HG02885 (cell line): ENCODE results near the gene FAM174C.

Source experiments
- ATAC-seq: cut with Tn5 transposase; IDR thresholded peaks from one replicate; pipeline ENCODE4 v1.9.1; 2021; ENCODE audit warnings: mild to moderate bottlenecking; ENCODE audit not compliant: unreplicated experiment, poor library complexity

The FAM174C gene

GRCh38 chr19:1249990-1250436 lies 25.3 kb upstream of the FAM174C start:
- ATAC-seq = no peak

- no peak for ATAC-seq
Observed at GRCh38 chr19:1250437-1251260, 24.7 kb upstream of the FAM174C start.

GRCh38 chr19:1251330-1252220 lies 23.8 kb upstream of the FAM174C start:
- ATAC-seq = no peak

GRCh38 chr19:1252221-1252820 lies 23.0 kb upstream of the FAM174C start:
- no peak for ATAC-seq

- no peak for ATAC-seq
Observed at GRCh38 chr19:1252821-1253513, 22.4 kb upstream of the FAM174C start.

- ATAC-seq = no peak
Observed at GRCh38 chr19:1253514-1254080, 21.7 kb upstream of the FAM174C start.

- no peak for ATAC-seq
Observed at GRCh38 chr19:1254081-1254527, 21.2 kb upstream of the FAM174C start.

GRCh38 chr19:1254530-1255185 lies 20.7 kb upstream of the FAM174C start:
- no peak for ATAC-seq

- ATAC-seq = no peak
Observed at GRCh38 chr19:1255186-1256161, 19.9 kb upstream of the FAM174C start.

- ATAC-seq = no peak
Observed at GRCh38 chr19:1256646-1257474, 18.5 kb upstream of the FAM174C start.

- no peak for ATAC-seq
Observed at GRCh38 chr19:1257475-1258162, 17.7 kb upstream of the FAM174C start.

GRCh38 chr19:1258163-1258492 lies 17.2 kb upstream of the FAM174C start:
- ATAC-seq = no peak

- ATAC-seq = no peak
Observed at GRCh38 chr19:1258707-1259205, 16.6 kb upstream of the FAM174C start.

GRCh38 chr19:1259206-1259875 lies 16.0 kb upstream of the FAM174C start:
- no peak for ATAC-seq

GRCh38 chr19:1259876-1260748 lies 15.2 kb upstream of the FAM174C start:
- no peak for ATAC-seq
